DMS114 treated with DMSO at 0.1 percent for 48 hours (cell line): Measurements from ENCODE around the gene RARA.
A peak's percentile ranks its signal among the peaks of the same experiment; 100 is the strongest.

Experiments used
- DNase-seq: peaks from one replicate; lab custom pipeline; 2025; ENCODE audit not compliant: unreplicated experiment; lab: John Stamatoyannopoulos, UW

RARA gene

GRCh38 chr17:40327735-40328385 is 18.9 kb downstream of the RARA start:
- no peak for DNase-seq

GRCh38 chr17:40328386-40328766 is 19.4 kb downstream of the RARA start:
- no peak for DNase-seq

- DNase-seq = no peak
These were observed 21.1 kb downstream of the RARA start for GRCh38 chr17:40329839-40330794.

GRCh38 chr17:40330850-40331470 is 22.0 kb downstream of the RARA start:
- DNase-seq = no peak

GRCh38 chr17:40331743-40332641 is 23.0 kb downstream of the RARA start:
- no peak for DNase-seq

GRCh38 chr17:40333781-40334448 is 24.9 kb downstream of the RARA start:
- no peak for DNase-seq

GRCh38 chr17:40335620-40336019 is 26.6 kb downstream of the RARA start:
- no peak for DNase-seq

- DNase-seq = no peak
These were observed 28.4 kb downstream of the RARA start for GRCh38 chr17:40337351-40337750.

- no peak for DNase-seq
These were observed 29.1 kb downstream of the RARA start for GRCh38 chr17:40338058-40338457.

- no peak for DNase-seq
These were observed 30.1 kb downstream of the RARA start for GRCh38 chr17:40338941-40339649.

GRCh38 chr17:40340327-40340726 is 31.3 kb downstream of the RARA start:
- no peak for DNase-seq

- DNase-seq = peak; percentile 63
These were observed 32.2 kb downstream of the RARA start for GRCh38 chr17:40340880-40341807.

GRCh38 chr17:40341808-40342503 is 33.0 kb downstream of the RARA start:
- DNase-seq = peak; percentile 36

- no peak for DNase-seq
These were observed 33.7 kb downstream of the RARA start for GRCh38 chr17:40342504-40343218.

GRCh38 chr17:40343219-40344119 is 34.5 kb downstream of the RARA start:
- DNase-seq = no peak

GRCh38 chr17:40344421-40345160 is 35.6 kb downstream of the RARA start:
- no peak for DNase-seq
